Skeletal muscle tissue (tissue), 4 donors: ENCODE results near the gene NEDD4L. TPM values are rescaled to one million over a fixed set of nuclear protein-coding genes. Genes with fewer than 3 reads are reported as not detected.
A peak's percentile ranks its signal among the peaks of the same experiment; 100 is the strongest.

Source experiments
- H3K27ac ChIP-seq: one replicate; pipeline ENCODE4 v1.7.0; 2013; ENCODE audit warnings: mild to moderate bottlenecking, low read depth, low read length, inconsistent platforms
- H3K27me3 ChIP-seq, 3 donors: one replicate each; pipeline ENCODE4 v1.7.0; 2013; ENCODE audit warnings: low read length in 3 of 3; ENCODE audit not compliant: control insufficient read depth in 3 of 3, insufficient read depth in 3 of 3
- H3K36me3 ChIP-seq, 3 donors: one replicate each; pipeline ENCODE4 v1.7.0; 2013; ENCODE audit warnings: low read length in 3 of 3; ENCODE audit not compliant: control insufficient read depth in 3 of 3, insufficient read depth in 3 of 3
- H3K4me1 ChIP-seq, 3 donors: one replicate each; pipeline ENCODE4 v1.7.0; 2013; ENCODE audit warnings: low read length in 3 of 3, mild to moderate bottlenecking in 3 of 3; ENCODE audit not compliant: control insufficient read depth in 3 of 3, insufficient read depth in 3 of 3
- H3K4me3 ChIP-seq, 3 donors: one replicate each; pipeline ENCODE4 v1.7.0; 2013; ENCODE audit warnings: low read length in 3 of 3
- H3K9ac ChIP-seq, 3 donors: one replicate each; pipeline ENCODE4 v1.7.0; 2013; ENCODE audit warnings: low read length in 3 of 3, mild to moderate bottlenecking in 3 of 3, moderate library complexity in 2 of 3, low read depth in 1 of 3
- H3K9me3 ChIP-seq, 3 donors: one replicate each; pipeline ENCODE4 v1.7.0; 2013; ENCODE audit warnings: low read length in 3 of 3; ENCODE audit not compliant: control insufficient read depth in 3 of 3
- total RNA-seq: library from RNA; depleted of rRNA; stranded (reverse); fragments of >200 nt; gene quantifications from one replicate; pipeline ENCODE4 v1.2.3, GENCODE V29; 2014
- donor health status: Osteomylitis.

NEDD4L gene
- total RNA-seq, 1 donor from 2014 or later = 34.4 TPM

GRCh38 chr18:58286632-58287352 is 242.8 kb downstream of the NEDD4L start:
- no peak overlapping the region for H3K4me3 ChIP-seq
- no peak overlapping the region for H3K27ac ChIP-seq
- H3K9ac ChIP-seq = no peak overlapping the region
- peaks cover 18 to 50% (median 42%) of the 10 kb centered on the region in 3 donors for H3K4me1 ChIP-seq
- H3K9me3 ChIP-seq = no peaks in the 10 kb centered on the region
- H3K36me3 ChIP-seq = no peaks in the 10 kb centered on the region
- no peaks in the 10 kb centered on the region for H3K27me3 ChIP-seq

GRCh38 chr18:58287353-58288274 is 243.6 kb downstream of the NEDD4L start:
- peaks cover 23 to 58% (median 50%) of the 10 kb centered on the region in 3 donors for H3K4me1 ChIP-seq
- H3K9ac ChIP-seq = no peak overlapping the region
- no peaks in the 10 kb centered on the region for H3K36me3 ChIP-seq
- peak overlapping the region; percentile 4 for H3K27ac ChIP-seq
- H3K27me3 ChIP-seq = no peaks in the 10 kb centered on the region
- no peaks in the 10 kb centered on the region for H3K9me3 ChIP-seq
- no peak overlapping the region for H3K4me3 ChIP-seq

GRCh38 chr18:58288921-58289797 is 245.1 kb downstream of the NEDD4L start:
- no peak overlapping the region for H3K4me3 ChIP-seq
- H3K27me3 ChIP-seq = no peaks in the 10 kb centered on the region
- H3K27ac ChIP-seq = no peak overlapping the region
- H3K9ac ChIP-seq = no peak overlapping the region
- H3K36me3 ChIP-seq = no peaks in the 10 kb centered on the region
- peaks cover 26 to 57% (median 48%) of the 10 kb centered on the region in 3 donors for H3K4me1 ChIP-seq
- H3K9me3 ChIP-seq = no peaks in the 10 kb centered on the region

- Histone ChIP-seq H3K36me3 (no peaks in the 10 kb centered on the region), H3K4me1 (peaks cover 27 to 55% (median 46%) of the 10 kb centered on the region in 3 donors), H3K4me3 (no peak overlapping the region), H3K27ac (no peak overlapping the region), H3K27me3 (no peaks in the 10 kb centered on the region), H3K9ac (no peak overlapping the region), H3K9me3 (no peaks in the 10 kb centered on the region)
Observed at GRCh38 chr18:58290116-58290695, 246.2 kb downstream of the NEDD4L start.

GRCh38 chr18:58291131-58291530 is 247.1 kb downstream of the NEDD4L start:
- Histone ChIP-seq H3K4me3 (no peak overlapping the region), H3K36me3 (no peaks in the 10 kb centered on the region), H3K9me3 (no peaks in the 10 kb centered on the region), H3K27ac (no peak overlapping the region), H3K4me1 (peaks cover 28 to 47% (median 46%) of the 10 kb centered on the region in 3 donors), H3K27me3 (no peaks in the 10 kb centered on the region), H3K9ac (no peak overlapping the region)

- peaks cover 26 to 48% (median 40%) of the 10 kb centered on the region in 3 donors for H3K4me1 ChIP-seq
- H3K9me3 ChIP-seq = no peaks in the 10 kb centered on the region
- H3K9ac ChIP-seq = peak overlapping the region in 1 of 3 donors; percentile 4
- H3K27me3 ChIP-seq = no peaks in the 10 kb centered on the region
- H3K4me3 ChIP-seq = no peak overlapping the region
- no peaks in the 10 kb centered on the region for H3K36me3 ChIP-seq
- H3K27ac ChIP-seq = no peak overlapping the region
Observed at GRCh38 chr18:58292638-58293037, 248.6 kb downstream of the NEDD4L start.

- Histone ChIP-seq H3K4me1 (peaks cover 14 to 57% (median 17%) of the 10 kb centered on the region in 3 donors), H3K27ac (no peak overlapping the region), H3K9me3 (no peaks in the 10 kb centered on the region), H3K27me3 (no peaks in the 10 kb centered on the region), H3K36me3 (no peaks in the 10 kb centered on the region), H3K4me3 (no peak overlapping the region), H3K9ac (no peak overlapping the region)
Observed at GRCh38 chr18:58297198-58297597, 253.2 kb downstream of the NEDD4L start.

DNA sequence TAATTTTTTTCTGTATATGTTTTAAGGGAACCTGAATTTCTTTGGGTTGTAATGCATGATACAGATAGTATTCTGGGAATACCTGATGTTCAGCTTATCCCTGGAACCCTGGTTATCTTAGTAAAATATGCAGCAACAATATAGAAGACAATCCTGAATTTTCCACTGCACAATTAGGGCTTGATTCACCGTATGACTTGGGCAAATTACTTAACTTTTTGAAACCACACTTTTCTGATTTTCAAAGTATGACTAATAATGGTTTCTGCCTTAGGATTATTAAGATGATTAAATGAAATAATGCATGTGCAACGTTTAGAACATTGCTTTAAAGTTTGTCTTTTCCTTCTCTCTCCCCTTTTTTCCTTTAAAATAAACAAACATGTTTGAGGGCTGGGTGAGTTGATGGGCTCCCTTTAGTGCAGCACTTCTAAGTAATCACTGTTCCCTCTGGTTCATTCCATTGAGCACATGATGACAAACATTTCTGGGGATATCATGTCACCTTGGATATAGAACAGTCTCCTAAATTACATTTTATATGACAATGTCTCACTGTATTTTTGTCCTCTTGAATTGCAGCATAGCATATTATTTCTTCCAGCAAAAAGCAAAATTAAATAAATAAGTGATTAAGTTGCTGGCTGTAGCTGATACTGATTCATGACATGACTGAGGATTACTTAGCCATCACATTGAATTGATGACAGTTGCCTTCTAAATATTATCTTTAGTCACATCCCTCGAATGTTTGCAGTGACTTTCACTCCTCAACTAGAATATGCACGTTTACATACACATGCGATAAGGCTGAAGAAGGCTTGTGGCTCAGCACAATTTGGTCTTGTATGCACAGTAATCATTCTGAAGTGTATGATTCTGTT is 254.5 kb downstream of the NEDD4L start:
- H3K27ac ChIP-seq = no peak overlapping the region
- peaks cover 15 to 62% (median 16%) of the 10 kb centered on the region in 3 donors for H3K4me1 ChIP-seq
- no peaks in the 10 kb centered on the region for H3K9me3 ChIP-seq
- H3K27me3 ChIP-seq = no peaks in the 10 kb centered on the region
- H3K36me3 ChIP-seq = no peaks in the 10 kb centered on the region
- H3K4me3 ChIP-seq = no peak overlapping the region
- H3K9ac ChIP-seq = no peak overlapping the region

DNA sequence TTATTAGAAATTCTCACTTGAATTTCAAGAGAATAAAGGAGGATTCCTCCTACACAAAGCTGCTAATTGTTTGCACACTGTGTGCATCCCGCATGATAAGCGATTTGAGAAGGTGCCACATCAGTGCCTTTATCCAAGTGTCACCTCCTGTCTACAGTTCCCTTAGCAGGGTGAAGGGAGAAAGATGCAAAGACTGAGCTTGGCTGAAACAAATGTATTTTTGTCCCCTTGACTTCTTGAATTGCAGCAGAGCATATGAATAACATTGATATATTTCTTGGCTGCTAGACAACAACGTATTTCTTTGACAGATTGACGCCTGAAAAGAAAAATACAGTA is 255.1 kb downstream of the NEDD4L start:
- Histone ChIP-seq H3K27ac (no peak overlapping the region), H3K27me3 (no peaks in the 10 kb centered on the region), H3K4me3 (no peak overlapping the region), H3K4me1 (peaks cover 15 to 67% (median 19%) of the 10 kb centered on the region in 3 donors), H3K9ac (no peak overlapping the region), H3K36me3 (no peaks in the 10 kb centered on the region), H3K9me3 (no peaks in the 10 kb centered on the region)
